ENCODE measurements around the gene HIVEP3. TPM values are rescaled to one million over a fixed set of nuclear protein-coding genes. Genes with fewer than 3 reads are reported as not detected.

Gene HIVEP3
- polyA plus RNA-seq, 4 donors, result 0.67 to 3.8 (median 1.8) TPM

DNA sequence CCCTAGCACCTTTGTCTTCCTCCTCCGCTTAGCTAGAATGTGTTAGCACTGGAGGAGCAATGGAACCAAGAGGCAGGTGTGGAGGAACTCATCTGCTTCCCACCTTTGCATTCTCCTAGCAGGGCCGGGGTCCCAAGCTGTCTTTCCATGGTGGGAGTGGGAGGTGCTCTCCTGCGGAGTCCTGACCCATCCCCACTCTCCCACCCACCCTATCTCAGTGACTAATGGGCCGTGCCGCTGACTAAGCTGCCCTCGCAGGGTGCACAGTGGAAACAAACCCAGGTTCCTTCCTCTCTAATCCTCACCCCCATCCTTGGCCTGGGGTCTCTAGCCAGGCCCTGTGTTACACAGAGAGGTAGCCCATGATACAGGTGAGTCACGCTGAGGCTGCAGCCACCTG is 177.5 kb downstream of the HIVEP3 start:
- no peak for FAIRE-seq
- 71 to 77% (median 75%) methylated on average over 7 of the region's 7 CpGs for WGBS, 3 donors
- Histone ChIP-seq H3K9me3 (ENCODE audit: control insufficient read depth in 2 of 2, insufficient read depth in 1 of 2, low read depth in 1 of 2, low read length in 1 of 2) (no peaks in the 10 kb centered on the region), H3K4me1 (ENCODE audit: control insufficient read depth in 3 of 3, insufficient read depth in 2 of 3, low read depth in 1 of 3, low read length in 2 of 3) (no peaks in the 10 kb centered on the region), H3K27me3 (ENCODE audit: control insufficient read depth in 3 of 3, insufficient read depth in 3 of 3, low read length in 3 of 3) (no peaks in the 10 kb centered on the region), H3K4me3 (ENCODE audit: low read depth in 1 of 3, low read length in 3 of 3) (no peak overlapping the region), H3K27ac (ENCODE audit: low read depth in 1 of 3, low read length in 2 of 3) (no peak overlapping the region), H3K36me3 (ENCODE audit: control insufficient read depth in 3 of 3, insufficient read depth in 2 of 3, low read depth in 1 of 3, low read length in 3 of 3) (no peaks in the 10 kb centered on the region)
- no peak for DNase-seq

DNA sequence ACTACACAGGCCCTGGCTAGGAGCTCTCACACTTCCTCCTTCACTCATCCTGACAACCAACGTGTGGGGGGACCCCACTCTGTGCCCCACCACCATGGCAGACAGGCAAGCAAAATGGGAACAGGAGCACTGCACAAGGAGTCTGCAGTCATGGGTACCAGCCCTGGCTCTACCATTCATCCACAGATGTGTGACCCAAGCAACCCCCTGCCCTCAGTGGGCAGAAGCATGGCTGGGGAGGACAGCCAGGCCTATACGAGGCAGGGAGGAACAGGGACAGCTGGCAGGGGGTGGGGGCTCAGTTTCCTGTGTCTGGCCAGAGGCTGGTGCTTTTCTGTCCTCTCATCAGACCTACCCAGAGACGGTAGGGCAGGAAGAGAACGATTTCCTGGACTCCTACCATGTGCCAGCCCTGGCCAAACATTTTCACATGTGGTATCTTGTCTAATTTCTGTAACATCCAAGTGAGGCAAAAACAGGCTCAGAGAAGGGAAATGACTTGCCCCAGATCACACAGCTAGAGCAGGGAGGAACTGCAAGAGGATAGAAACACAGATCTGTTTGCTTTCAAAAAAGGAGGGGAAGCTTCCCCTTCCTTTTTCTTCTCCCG is 178.0 kb downstream of the HIVEP3 start:
- H3K27ac ChIP-seq (ENCODE audit: low read depth in 1 of 3, low read length in 2 of 3), result no peak overlapping the region
- H3K4me3 ChIP-seq (ENCODE audit: low read depth in 1 of 3, low read length in 3 of 3), result no peak overlapping the region
- no peaks in the 10 kb centered on the region for H3K9me3 ChIP-seq (ENCODE audit: control insufficient read depth in 2 of 2, insufficient read depth in 1 of 2, low read depth in 1 of 2, low read length in 1 of 2)
- H3K4me1 ChIP-seq (ENCODE audit: control insufficient read depth in 3 of 3, insufficient read depth in 2 of 3, low read depth in 1 of 3, low read length in 2 of 3), result no peaks in the 10 kb centered on the region
- 43 to 45% (median 45%) methylated on average over 5 of the region's 5 CpGs for WGBS, 3 donors
- no peak for FAIRE-seq
- no peaks in the 10 kb centered on the region for H3K36me3 ChIP-seq (ENCODE audit: control insufficient read depth in 3 of 3, insufficient read depth in 2 of 3, low read depth in 1 of 3, low read length in 3 of 3)
- no peak for DNase-seq
- H3K27me3 ChIP-seq (ENCODE audit: control insufficient read depth in 3 of 3, insufficient read depth in 3 of 3, low read length in 3 of 3), result no peaks in the 10 kb centered on the region

DNA sequence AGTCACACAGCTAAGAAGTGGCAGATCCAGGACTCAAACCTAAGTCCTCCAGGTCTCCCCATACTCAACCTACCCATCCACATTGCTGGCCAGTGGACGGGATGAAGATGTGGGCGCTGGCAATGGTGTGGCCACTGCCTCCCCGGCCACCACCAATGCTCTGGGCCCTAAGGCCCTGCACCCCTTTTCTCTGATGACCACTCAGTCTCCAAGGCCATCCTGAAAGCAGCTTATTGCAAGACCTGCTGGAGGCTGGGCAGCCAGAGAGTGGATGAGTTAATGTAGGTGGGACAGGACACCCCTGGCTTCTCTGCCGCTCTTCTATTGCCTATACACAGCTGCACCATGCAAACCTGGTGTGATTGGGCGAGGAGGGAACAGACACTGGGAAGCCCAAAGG is 178.7 kb downstream of the HIVEP3 start:
- Histone ChIP-seq H3K27ac (ENCODE audit: low read depth in 1 of 3, low read length in 2 of 3) (no peak overlapping the region), H3K27me3 (ENCODE audit: control insufficient read depth in 3 of 3, insufficient read depth in 3 of 3, low read length in 3 of 3) (no peaks in the 10 kb centered on the region), H3K9me3 (ENCODE audit: control insufficient read depth in 2 of 2, insufficient read depth in 1 of 2, low read depth in 1 of 2, low read length in 1 of 2) (no peaks in the 10 kb centered on the region), H3K36me3 (ENCODE audit: control insufficient read depth in 3 of 3, insufficient read depth in 2 of 3, low read depth in 1 of 3, low read length in 3 of 3) (no peaks in the 10 kb centered on the region), H3K4me1 (ENCODE audit: control insufficient read depth in 3 of 3, insufficient read depth in 2 of 3, low read depth in 1 of 3, low read length in 2 of 3) (no peaks in the 10 kb centered on the region), H3K4me3 (ENCODE audit: low read depth in 1 of 3, low read length in 3 of 3) (no peak overlapping the region)
- WGBS, 3 donors, result 88 to 92% (median 92%) methylated on average over 5 of the region's 5 CpGs
- FAIRE-seq (no peak), DNase-seq (no peak)

DNA sequence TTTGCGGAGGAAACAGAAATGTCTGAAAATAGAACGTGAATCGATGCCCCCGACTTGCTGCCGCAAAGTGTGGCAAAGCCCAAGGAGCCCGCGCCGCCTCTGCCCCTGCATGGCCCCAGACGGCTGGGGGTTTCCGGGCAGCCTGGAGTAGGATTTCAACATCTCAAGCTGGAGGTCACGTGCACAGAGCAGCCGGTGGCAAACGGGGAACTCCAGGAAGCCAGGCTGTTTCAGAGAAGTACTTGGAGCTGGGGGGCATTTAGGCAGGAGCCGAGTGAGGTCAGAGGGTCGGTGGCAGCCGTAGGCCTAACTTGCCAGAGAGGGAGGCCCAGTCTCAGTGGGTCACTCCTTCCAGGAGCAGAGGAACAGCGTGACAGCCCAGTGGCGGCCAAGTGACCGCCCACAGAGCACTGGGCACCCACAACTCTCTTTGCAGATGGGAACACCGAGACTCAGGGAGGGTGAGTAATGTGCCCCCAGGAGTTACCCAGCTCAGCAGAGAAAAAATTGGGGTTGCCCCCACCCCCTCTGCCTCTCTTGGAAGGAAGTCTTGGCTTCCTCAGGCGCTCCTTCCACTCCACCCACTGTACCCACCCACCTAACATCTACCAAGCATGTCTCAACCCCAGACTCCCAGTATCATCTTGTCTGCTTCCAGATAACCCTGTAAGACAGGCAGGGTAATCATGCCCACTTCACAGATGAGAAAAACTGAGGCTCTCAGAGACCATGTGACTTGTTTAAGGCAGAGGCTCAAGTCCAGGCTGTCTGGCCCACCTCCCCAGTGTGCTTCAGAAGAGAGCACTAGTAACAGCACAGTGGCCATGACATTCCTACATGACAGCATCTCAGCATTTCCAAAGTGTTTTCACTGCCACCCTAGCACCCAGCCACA is 179.4 kb downstream of the HIVEP3 start:
- H3K27ac ChIP-seq (ENCODE audit: low read depth in 1 of 3, low read length in 2 of 3), result peak overlapping the region in 1 of 3 donors; percentile 53
- no peak for FAIRE-seq

DNA sequence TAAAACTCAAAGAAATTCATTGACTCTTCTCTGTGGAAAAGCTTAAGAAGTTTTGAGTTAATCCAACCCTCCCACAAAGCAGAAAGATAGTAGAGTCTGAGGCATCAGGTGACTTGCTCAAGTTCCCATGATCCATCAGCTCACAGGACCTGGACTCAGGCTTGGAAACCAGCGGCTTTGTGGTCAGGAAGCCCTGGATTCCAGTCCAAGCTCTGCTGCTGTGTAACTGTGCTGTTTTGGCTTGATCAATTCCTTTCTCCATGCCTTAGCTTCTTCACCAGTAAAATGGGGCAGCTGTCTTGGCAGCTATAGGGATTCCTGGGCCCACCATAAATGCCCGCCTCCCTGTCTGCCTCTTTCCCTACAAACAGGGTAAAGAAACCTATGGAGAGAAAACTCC is 180.2 kb downstream of the HIVEP3 start:
- H3K9me3 ChIP-seq (ENCODE audit: control insufficient read depth in 2 of 2, insufficient read depth in 1 of 2, low read depth in 1 of 2, low read length in 1 of 2), result no peaks in the 10 kb centered on the region
- H3K36me3 ChIP-seq (ENCODE audit: control insufficient read depth in 3 of 3, insufficient read depth in 2 of 3, low read depth in 1 of 3, low read length in 3 of 3), result no peaks in the 10 kb centered on the region
- no peak overlapping the region for H3K4me3 ChIP-seq (ENCODE audit: low read depth in 1 of 3, low read length in 3 of 3)
- FAIRE-seq (no peak), DNase-seq (no peak)
- peak overlapping the region in 1 of 3 donors; percentile 24 for H3K27ac ChIP-seq (ENCODE audit: low read depth in 1 of 3, low read length in 2 of 3)
- no peaks in the 10 kb centered on the region for H3K4me1 ChIP-seq (ENCODE audit: control insufficient read depth in 3 of 3, insufficient read depth in 2 of 3, low read depth in 1 of 3, low read length in 2 of 3)
- 81 to 89% (median 87%) methylated on average over 2 of the region's 2 CpGs for WGBS, 3 donors
- peaks cover 0 to 3% (median 0%) of the 10 kb centered on the region in 3 donors for H3K27me3 ChIP-seq (ENCODE audit: control insufficient read depth in 3 of 3, insufficient read depth in 3 of 3, low read length in 3 of 3)

More for the DNA sequence above, 179.4 kb downstream of the HIVEP3 start:
- Histone ChIP-seq H3K36me3 (ENCODE audit: control insufficient read depth in 3 of 3, insufficient read depth in 2 of 3, low read depth in 1 of 3, low read length in 3 of 3) (no peaks in the 10 kb centered on the region), H3K4me1 (ENCODE audit: control insufficient read depth in 3 of 3, insufficient read depth in 2 of 3, low read depth in 1 of 3, low read length in 2 of 3) (no peaks in the 10 kb centered on the region), H3K9me3 (ENCODE audit: control insufficient read depth in 2 of 2, insufficient read depth in 1 of 2, low read depth in 1 of 2, low read length in 1 of 2) (no peaks in the 10 kb centered on the region), H3K4me3 (ENCODE audit: low read depth in 1 of 3, low read length in 3 of 3) (no peak overlapping the region), H3K27me3 (ENCODE audit: control insufficient read depth in 3 of 3, insufficient read depth in 3 of 3, low read length in 3 of 3) (peaks cover 0 to 3% (median 0%) of the 10 kb centered on the region in 3 donors)
- DNase-seq, result peak in 1 of 2 donors; percentile 26
- WGBS, 3 donors, result 43 to 71% (median 51%) methylated on average over 21 of the region's 21 CpGs

DNA sequence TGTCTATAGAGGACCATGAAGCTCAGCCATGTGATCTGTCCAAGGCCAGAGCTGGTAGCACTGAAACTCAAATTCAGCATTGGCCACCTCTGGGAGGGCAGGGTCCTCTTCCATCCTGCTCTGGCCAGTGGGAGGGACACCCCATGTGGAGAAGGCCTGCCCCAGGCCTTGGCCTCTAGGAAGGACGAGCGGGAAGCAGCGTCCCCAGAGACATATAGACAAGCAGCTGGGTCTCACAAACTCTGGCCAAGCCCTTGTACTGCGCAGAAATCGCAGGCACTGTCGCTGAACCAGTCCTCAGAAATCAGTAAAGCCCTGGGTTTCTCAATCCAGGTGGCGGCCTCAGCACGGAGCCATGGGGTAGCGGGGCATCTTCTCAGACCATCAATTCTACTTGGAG is 180.7 kb downstream of the HIVEP3 start:
- H3K4me3 ChIP-seq (ENCODE audit: low read depth in 1 of 3, low read length in 3 of 3), result no peak overlapping the region
- peaks cover 0 to 3% (median 0%) of the 10 kb centered on the region in 3 donors for H3K27me3 ChIP-seq (ENCODE audit: control insufficient read depth in 3 of 3, insufficient read depth in 3 of 3, low read length in 3 of 3)
- WGBS, 3 donors, result 94 to 96% (median 94%) methylated on average over 9 of the region's 9 CpGs
- DNase-seq (no peak), FAIRE-seq (no peak)
- no peak overlapping the region for H3K27ac ChIP-seq (ENCODE audit: low read depth in 1 of 3, low read length in 2 of 3)
- no peaks in the 10 kb centered on the region for H3K36me3 ChIP-seq (ENCODE audit: control insufficient read depth in 3 of 3, insufficient read depth in 2 of 3, low read depth in 1 of 3, low read length in 3 of 3)
- H3K9me3 ChIP-seq (ENCODE audit: control insufficient read depth in 2 of 2, insufficient read depth in 1 of 2, low read depth in 1 of 2, low read length in 1 of 2), result no peaks in the 10 kb centered on the region
- no peaks in the 10 kb centered on the region for H3K4me1 ChIP-seq (ENCODE audit: control insufficient read depth in 3 of 3, insufficient read depth in 2 of 3, low read depth in 1 of 3, low read length in 2 of 3)

DNA sequence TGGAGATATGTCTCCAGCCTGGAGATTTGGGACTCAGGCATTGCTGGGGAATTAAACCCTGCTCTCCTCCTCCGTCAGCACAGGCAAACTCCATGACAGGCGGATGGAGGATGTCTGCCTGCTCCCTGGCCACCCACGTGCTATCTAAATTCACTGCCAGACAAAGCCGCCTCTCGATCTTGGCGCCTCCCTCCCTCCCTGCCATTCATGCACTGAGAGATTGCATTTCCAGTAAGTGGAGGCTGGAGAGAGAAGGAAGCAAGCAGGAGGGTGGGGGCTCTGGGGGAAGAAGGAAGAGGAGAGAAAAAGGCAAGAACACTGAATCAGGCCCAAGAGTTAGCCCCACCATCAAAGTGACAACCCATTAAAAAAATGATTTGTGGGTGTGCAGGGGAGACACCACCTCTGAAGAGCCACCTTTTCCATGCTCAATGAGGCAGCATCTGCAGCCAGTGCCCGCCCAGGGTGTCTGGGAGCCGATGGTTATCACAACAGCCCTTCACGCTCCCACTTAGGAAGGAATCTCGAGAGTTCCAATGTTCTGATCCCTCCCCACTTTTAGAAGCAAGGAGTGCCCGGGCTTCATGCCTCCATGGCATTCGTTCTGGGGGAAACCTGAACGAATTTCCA is 183.0 kb downstream of the HIVEP3 start:
- H3K36me3 ChIP-seq (ENCODE audit: control insufficient read depth in 3 of 3, insufficient read depth in 2 of 3, low read depth in 1 of 3, low read length in 3 of 3), result no peaks in the 10 kb centered on the region
- FAIRE-seq (no peak), DNase-seq (no peak)
- H3K4me1 ChIP-seq (ENCODE audit: control insufficient read depth in 3 of 3, insufficient read depth in 2 of 3, low read depth in 1 of 3, low read length in 2 of 3), result no peaks in the 10 kb centered on the region
- H3K9me3 ChIP-seq (ENCODE audit: control insufficient read depth in 2 of 2, insufficient read depth in 1 of 2, low read depth in 1 of 2, low read length in 1 of 2), result peaks cover 0 to 3% of the 10 kb centered on the region in 2 donors
- 53 to 66% (median 61%) methylated on average over 13 of the region's 13 CpGs for WGBS, 3 donors
- H3K27me3 ChIP-seq (ENCODE audit: control insufficient read depth in 3 of 3, insufficient read depth in 3 of 3, low read length in 3 of 3), result peaks cover 0 to 3% (median 0%) of the 10 kb centered on the region in 3 donors
- no peak overlapping the region for H3K27ac ChIP-seq (ENCODE audit: low read depth in 1 of 3, low read length in 2 of 3)
- H3K4me3 ChIP-seq (ENCODE audit: low read depth in 1 of 3, low read length in 3 of 3), result no peak overlapping the region

DNA sequence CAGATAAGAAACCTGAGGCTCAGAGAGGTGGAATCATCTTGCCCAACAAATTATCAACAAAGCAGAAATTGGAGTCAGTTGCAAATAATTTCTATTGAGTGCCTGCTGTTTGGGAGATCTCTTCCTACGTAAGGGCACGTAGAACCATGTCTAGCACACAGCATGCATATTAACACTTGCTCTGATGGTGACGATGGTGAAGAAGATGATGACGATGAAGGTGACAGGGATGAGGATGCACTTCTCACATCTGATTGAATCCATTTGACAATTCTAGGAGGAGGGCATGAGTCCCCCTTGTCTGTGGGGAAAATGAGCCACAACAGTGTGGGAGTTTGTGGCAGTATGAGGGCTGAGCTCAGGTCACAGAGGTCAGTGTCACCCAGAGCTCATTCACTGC is 183.6 kb downstream of the HIVEP3 start:
- peaks cover 0 to 3% of the 10 kb centered on the region in 2 donors for H3K9me3 ChIP-seq (ENCODE audit: control insufficient read depth in 2 of 2, insufficient read depth in 1 of 2, low read depth in 1 of 2, low read length in 1 of 2)
- H3K4me1 ChIP-seq (ENCODE audit: control insufficient read depth in 3 of 3, insufficient read depth in 2 of 3, low read depth in 1 of 3, low read length in 2 of 3), result no peaks in the 10 kb centered on the region
- no peak overlapping the region for H3K4me3 ChIP-seq (ENCODE audit: low read depth in 1 of 3, low read length in 3 of 3)
- FAIRE-seq (no peak), DNase-seq (no peak)
- H3K27me3 ChIP-seq (ENCODE audit: control insufficient read depth in 3 of 3, insufficient read depth in 3 of 3, low read length in 3 of 3), result peaks cover 0 to 3% (median 0%) of the 10 kb centered on the region in 3 donors
- 81 to 91% (median 90%) methylated on average over 4 of the region's 4 CpGs for WGBS, 3 donors
- no peaks in the 10 kb centered on the region for H3K36me3 ChIP-seq (ENCODE audit: control insufficient read depth in 3 of 3, insufficient read depth in 2 of 3, low read depth in 1 of 3, low read length in 3 of 3)
- no peak overlapping the region for H3K27ac ChIP-seq (ENCODE audit: low read depth in 1 of 3, low read length in 2 of 3)

All from small intestine (tissue), 7 donors.